HepG2 (cell line): ENCODE results near the gene LSMEM2. TPM values are rescaled to one million over a fixed set of nuclear protein-coding genes. Genes with fewer than 3 reads are reported as not detected.

Source experiments
- ARNT ChIP-seq: fragments of 450-650 bp; IDR thresholded peaks from 2 replicates; pipeline ENCODE4 v1.6.1; 2017
- CSRNP1 ChIP-seq: sonication (generic); formaldehyde crosslinking; IDR thresholded peaks from 2 replicates; pipeline ENCODE4 v1.8.1; 2023; ENCODE audit warnings: mild to moderate bottlenecking, missing genetic modification reagents
- EEA1 ChIP-seq: sonication (generic); formaldehyde crosslinking; IDR thresholded peaks from 2 replicates; pipeline ENCODE4 v1.5.1; 2020; ENCODE audit warnings: mild to moderate bottlenecking, missing genetic modification reagents, borderline replicate concordance
- ELF3 ChIP-seq: IDR thresholded peaks from 2 replicates; pipeline ENCODE4 v1.6.1; 2016; ENCODE audit warnings: missing genetic modification reagents, missing compliant biosample characterization
- HDAC2 ChIP-seq: sonication (generic); formaldehyde crosslinking; IDR thresholded peaks from 2 replicates; pipeline ENCODE4 v1.4.0; 2020; ENCODE audit warnings: missing genetic modification reagents
- IKZF1 ChIP-seq: fragments of 450-650 bp; IDR thresholded peaks from 2 replicates; pipeline ENCODE4 v1.7.1; 2016
- MED13 ChIP-seq: sonication (generic); formaldehyde crosslinking; IDR thresholded peaks from 2 replicates; pipeline ENCODE4 v1.5.0; 2020; ENCODE audit warnings: missing genetic modification reagents
- NCOA2 ChIP-seq: sonication (generic); formaldehyde crosslinking; IDR thresholded peaks from 2 replicates; pipeline ENCODE4 v1.8.0; 2022; ENCODE audit warnings: inconsistent platforms
- RAD51 ChIP-seq: fragments of 450-650 bp; IDR thresholded peaks from 2 replicates; pipeline ENCODE4 v1.6.1; 2016; ENCODE audit warnings: borderline replicate concordance
- RELA ChIP-seq: sonication (generic); formaldehyde crosslinking; IDR thresholded peaks from 2 replicates; pipeline ENCODE4 v1.4.0; 2020; ENCODE audit warnings: missing genetic modification reagents
- SAP130 ChIP-seq: IDR thresholded peaks from 2 replicates; pipeline ENCODE4 v1.6.1; 2016; ENCODE audit warnings: low read depth
- U2AF1 ChIP-seq: fragments of 200-400 bp; formaldehyde crosslinking; optimal IDR thresholded peaks from 2 replicates; pipeline ENCODE3; 2017; ENCODE audit warnings: mild to moderate bottlenecking, low read depth, low read length
- ZBTB39 ChIP-seq: sonication (generic); formaldehyde crosslinking; IDR thresholded peaks from 2 replicates; pipeline ENCODE4 v1.5.0; 2020; ENCODE audit warnings: missing genetic modification reagents
- ZBTB42 ChIP-seq: sonication (generic); formaldehyde crosslinking; IDR thresholded peaks from 2 replicates; pipeline ENCODE4 v1.5.0; 2020; ENCODE audit warnings: mild to moderate bottlenecking, missing genetic modification reagents
- ZNF496 ChIP-seq: sonication (generic); formaldehyde crosslinking; IDR thresholded peaks from 2 replicates; pipeline ENCODE4 v1.8.1; 2023; ENCODE audit warnings: mild to moderate bottlenecking, moderate library complexity, missing genetic modification reagents; ENCODE audit not compliant: insufficient replicate concordance
- ZNF547 ChIP-seq: sonication (generic); formaldehyde crosslinking; IDR thresholded peaks from 2 replicates; pipeline ENCODE4 v1.5.1; 2020; ENCODE audit warnings: mild to moderate bottlenecking, missing genetic modification reagents
- polyA plus RNA-seq, 8 experiments: library from polyadenylated mRNA; depleted of rRNA in 3 of 8; stranded (reverse) in 7 of 8; unstranded in 1 of 8; fragments of >200 nt; fragmentation: Illumina TruSeq in 4 of 8; extraction: Trizol in 4 of 8; gene quantifications; 2 replicates each; pipeline versions ENCODE4 v1.2.1 to v1.2.3, GENCODE V29; 2011 to 2016; ENCODE audit warnings: low read depth in 4 of 8, missing spikeins in 1 of 8, mixed read lengths in 1 of 8; ENCODE audit not compliant: insufficient read depth in 1 of 8
- total RNA-seq, 5 experiments: library from RNA; depleted of rRNA; stranded (reverse); fragments of >200 nt; fragmentation: Illumina TruSeq; extraction: Trizol; gene quantifications; 2 replicates each; pipeline ENCODE4 v1.2.3, GENCODE V29; 2016; ENCODE audit warnings: low read depth in 1 of 5
- TF ChIP-seq, protein P1 (sequence below): sonication (generic); formaldehyde crosslinking; IDR thresholded peaks from one replicate; pipeline ENCODE4 v1.5.1; 2020; ENCODE audit warnings: mild to moderate bottlenecking, missing genetic modification reagents; ENCODE audit errors: not compliant biosample characterization
- TF ChIP-seq, protein P2 (sequence below): sonication (generic); formaldehyde crosslinking; conservative IDR thresholded peaks from 2 replicates; pipeline ENCODE4 v1.4.0; 2020; ENCODE audit warnings: missing genetic modification reagents

Gene LSMEM2
- total and polyA plus RNA-seq, 2 of the 13 experiments (the other 11 are each of a cell fraction or from before 2014, with no cell fraction given): 0.07 to 0.41 TPM

DNA sequence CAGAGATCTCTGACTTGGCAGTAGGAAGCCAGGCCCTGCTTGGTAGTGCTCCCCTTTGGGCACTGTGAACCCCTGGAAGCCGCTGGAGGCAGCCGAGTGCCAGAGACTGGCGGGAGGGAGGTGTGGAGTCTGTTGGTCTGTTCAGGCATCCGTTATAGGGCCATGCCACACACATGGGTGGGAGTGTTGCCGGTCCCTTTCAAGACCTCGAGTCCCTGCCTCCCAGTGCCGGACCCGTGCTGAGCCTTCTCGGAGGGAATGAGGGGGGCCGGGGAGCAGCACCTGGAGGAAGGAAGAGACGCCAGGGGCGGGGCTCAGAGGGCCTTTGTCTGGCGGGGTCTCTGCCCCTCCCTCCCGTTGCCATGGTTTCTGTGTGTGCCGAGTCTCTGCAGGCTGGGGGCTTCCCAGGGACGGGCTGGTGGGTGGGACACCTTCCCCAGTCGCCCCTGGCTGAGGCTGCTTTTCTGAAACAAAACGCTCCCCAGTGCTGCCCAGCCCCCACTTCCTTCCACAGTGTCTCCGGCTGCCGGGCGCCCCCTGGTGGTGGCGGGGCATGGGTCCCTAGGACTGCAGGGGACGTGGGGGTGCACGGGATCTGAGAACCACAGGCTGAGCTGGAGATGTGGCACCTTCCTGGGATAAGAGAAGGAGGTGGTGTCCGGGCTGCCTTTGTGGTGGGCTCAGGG, 32.9 kb upstream of the LSMEM2 start (continued):
- TF ChIP-seq, protein P1, sequence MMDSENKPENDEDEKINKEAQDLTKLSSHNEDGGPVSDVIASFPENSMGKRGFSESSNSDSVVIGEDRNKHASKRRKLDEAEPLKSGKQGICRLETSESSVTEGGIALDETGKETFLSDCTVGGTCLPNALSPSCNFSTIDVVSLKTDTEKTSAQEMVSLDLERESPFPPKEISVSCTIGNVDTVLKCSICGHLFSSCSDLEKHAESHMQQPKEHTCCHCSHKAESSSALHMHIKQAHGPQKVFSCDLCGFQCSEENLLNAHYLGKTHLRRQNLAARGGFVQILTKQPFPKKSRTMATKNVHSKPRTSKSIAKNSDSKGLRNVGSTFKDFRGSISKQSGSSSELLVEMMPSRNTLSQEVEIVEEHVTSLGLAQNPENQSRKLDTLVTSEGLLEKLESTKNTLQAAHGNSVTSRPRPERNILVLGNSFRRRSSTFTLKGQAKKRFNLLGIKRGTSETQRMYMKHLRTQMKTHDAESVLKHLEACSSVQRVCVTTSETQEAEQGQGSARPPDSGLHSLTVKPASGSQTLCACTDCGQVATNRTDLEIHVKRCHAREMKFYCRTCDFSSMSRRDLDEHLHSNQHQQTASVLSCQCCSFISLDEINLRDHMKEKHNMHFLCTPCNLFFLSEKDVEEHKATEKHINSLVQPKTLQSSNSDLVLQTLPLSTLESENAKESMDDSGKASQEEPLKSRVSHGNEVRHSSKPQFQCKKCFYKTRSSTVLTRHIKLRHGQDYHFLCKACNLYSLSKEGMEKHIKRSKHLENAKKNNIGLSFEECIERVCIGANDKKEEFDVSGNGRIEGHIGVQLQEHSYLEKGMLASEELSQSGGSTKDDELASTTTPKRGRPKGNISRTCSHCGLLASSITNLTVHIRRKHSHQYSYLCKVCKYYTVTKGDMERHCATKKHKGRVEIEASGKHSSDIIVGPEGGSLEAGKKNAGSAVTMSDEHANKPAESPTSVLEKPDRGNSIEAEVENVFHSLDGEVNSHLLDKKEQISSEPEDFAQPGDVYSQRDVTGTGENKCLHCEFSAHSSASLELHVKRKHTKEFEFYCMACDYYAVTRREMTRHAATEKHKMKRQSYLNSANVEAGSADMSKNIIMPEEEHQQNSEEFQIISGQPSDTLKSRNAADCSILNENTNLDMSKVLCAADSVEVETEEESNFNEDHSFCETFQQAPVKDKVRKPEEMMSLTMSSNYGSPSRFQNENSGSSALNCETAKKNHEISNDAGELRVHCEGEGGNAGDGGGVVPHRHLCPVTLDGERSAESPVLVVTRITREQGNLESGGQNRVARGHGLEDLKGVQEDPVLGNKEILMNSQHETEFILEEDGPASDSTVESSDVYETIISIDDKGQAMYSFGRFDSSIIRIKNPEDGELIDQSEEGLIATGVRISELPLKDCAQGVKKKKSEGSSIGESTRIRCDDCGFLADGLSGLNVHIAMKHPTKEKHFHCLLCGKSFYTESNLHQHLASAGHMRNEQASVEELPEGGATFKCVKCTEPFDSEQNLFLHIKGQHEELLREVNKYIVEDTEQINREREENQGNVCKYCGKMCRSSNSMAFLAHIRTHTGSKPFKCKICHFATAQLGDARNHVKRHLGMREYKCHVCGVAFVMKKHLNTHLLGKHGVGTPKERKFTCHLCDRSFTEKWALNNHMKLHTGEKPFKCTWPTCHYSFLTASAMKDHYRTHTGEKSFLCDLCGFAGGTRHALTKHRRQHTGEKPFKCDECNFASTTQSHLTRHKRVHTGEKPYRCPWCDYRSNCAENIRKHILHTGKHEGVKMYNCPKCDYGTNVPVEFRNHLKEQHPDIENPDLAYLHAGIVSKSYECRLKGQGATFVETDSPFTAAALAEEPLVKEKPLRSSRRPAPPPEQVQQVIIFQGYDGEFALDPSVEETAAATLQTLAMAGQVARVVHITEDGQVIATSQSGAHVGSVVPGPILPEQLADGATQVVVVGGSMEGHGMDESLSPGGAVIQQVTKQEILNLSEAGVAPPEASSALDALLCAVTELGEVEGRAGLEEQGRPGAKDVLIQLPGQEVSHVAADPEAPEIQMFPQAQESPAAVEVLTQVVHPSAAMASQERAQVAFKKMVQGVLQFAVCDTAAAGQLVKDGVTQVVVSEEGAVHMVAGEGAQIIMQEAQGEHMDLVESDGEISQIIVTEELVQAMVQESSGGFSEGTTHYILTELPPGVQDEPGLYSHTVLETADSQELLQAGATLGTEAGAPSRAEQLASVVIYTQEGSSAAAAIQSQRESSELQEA (CRISPR knock-in tag): no peak
- TF ChIP-seq IKZF1 (no peak), ZBTB42 (CRISPR knock-in tag) (no peak), SAP130 (CRISPR knock-in tag) (peak; percentile 71), U2AF1 (no peak), HDAC2 (CRISPR knock-in tag) (peak; percentile 20; the same call in 1 of the 2 replicates), ZNF496 (CRISPR knock-in tag) (no peak), MED13 (CRISPR knock-in tag) (no peak), NCOA2 (CRISPR knock-in tag) (no peak; the same call in 1 of the 2 replicates), ZNF547 (CRISPR knock-in tag) (no peak; the same call in 1 of the 2 replicates), RELA (CRISPR knock-in tag) (no peak), RAD51 (no peak), EEA1 (CRISPR knock-in tag) (no peak), ELF3 (peak; percentile 32; the same call in 1 of the 2 replicates), CSRNP1 (CRISPR knock-in tag) (0 out of 2 replicates have a peak, but pooled peaks have one; percentile 45), ZBTB39 (CRISPR knock-in tag) (no peak; the same call in 1 of the 2 replicates), ARNT (no peak)
- TF ChIP-seq, protein P2, sequence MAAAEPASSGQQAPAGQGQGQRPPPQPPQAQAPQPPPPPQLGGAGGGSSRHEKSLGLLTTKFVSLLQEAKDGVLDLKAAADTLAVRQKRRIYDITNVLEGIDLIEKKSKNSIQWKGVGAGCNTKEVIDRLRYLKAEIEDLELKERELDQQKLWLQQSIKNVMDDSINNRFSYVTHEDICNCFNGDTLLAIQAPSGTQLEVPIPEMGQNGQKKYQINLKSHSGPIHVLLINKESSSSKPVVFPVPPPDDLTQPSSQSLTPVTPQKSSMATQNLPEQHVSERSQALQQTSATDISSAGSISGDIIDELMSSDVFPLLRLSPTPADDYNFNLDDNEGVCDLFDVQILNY (CRISPR knock-in tag): no peak
